Cardiac fibroblast (primary cell): ENCODE data around the gene CAPN15.

Experiments
- DNase-seq, 2 donors: peaks; one replicate each; pipeline versions ENCODE4 v3.0.0 to v3.0.0-alpha.2; 2010; ENCODE audit warnings: low read depth in 2 of 2
- H3K4me3 ChIP-seq, 2 donors: replicated peaks in 1 of 2; 1 replicate in 1 of 2; 2 replicates in 1 of 2; pipeline ENCODE4 v1.5.1; 2011; ENCODE audit warnings: low read depth in 2 of 2, low read length in 2 of 2, mild to moderate bottlenecking in 2 of 2, moderate library complexity in 1 of 2
- TF ChIP-seq, protein P1 (sequence below): IDR thresholded peaks from one replicate; pipeline ENCODE4 v1.5.1; 2011; ENCODE audit warnings: low read depth, mild to moderate bottlenecking, low read length, inconsistent platforms

Gene CAPN15

GRCh38 chr16:522320-523096 is 5.0 kb upstream of the CAPN15 start:
- H3K4me3 ChIP-seq: no peak overlapping the region
- DNase-seq: no peak
- TF ChIP-seq, protein P1, sequence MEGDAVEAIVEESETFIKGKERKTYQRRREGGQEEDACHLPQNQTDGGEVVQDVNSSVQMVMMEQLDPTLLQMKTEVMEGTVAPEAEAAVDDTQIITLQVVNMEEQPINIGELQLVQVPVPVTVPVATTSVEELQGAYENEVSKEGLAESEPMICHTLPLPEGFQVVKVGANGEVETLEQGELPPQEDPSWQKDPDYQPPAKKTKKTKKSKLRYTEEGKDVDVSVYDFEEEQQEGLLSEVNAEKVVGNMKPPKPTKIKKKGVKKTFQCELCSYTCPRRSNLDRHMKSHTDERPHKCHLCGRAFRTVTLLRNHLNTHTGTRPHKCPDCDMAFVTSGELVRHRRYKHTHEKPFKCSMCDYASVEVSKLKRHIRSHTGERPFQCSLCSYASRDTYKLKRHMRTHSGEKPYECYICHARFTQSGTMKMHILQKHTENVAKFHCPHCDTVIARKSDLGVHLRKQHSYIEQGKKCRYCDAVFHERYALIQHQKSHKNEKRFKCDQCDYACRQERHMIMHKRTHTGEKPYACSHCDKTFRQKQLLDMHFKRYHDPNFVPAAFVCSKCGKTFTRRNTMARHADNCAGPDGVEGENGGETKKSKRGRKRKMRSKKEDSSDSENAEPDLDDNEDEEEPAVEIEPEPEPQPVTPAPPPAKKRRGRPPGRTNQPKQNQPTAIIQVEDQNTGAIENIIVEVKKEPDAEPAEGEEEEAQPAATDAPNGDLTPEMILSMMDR: no peak

DNA sequence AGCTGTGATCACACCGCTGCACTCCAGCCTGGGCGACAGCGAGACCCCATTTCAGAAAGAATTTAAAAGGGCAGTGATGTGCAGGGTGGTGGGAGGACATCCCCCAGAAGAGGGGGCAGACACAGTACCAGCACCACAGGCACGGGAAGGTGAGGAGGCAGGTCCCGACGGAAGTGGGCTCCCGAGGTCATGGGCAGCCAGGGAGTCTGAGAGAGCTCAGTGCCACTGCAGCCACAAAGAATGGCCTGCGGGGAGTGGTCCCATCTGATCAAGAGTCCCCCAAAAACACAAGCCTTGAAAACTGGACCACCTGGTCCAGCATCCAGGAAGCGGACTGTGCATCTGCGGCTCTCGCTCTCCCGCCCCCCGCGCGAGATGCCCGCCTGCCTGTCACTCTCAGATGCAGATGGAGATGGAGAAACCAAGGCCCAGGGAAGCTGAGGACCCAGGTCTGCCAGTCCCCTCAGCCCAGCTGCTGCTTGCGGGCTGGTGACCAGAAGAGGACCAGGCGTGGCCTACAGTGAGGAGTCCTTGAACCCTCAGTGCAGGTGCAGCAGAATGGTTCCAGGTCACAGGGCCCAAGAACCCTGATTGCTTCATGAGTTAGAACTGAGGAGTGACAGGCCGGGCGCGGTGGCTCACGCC is 4.3 kb upstream of the CAPN15 start:
- TF ChIP-seq, protein P1: no peak
- H3K4me3 ChIP-seq: no peak overlapping the region
- no peak for DNase-seq

- TF ChIP-seq, protein P1: no peak
- DNase-seq: no peak
- H3K4me3 ChIP-seq: no peak overlapping the region
Measured at GRCh38 chr16:524274-525040, 3.1 kb upstream of the CAPN15 start.

DNA sequence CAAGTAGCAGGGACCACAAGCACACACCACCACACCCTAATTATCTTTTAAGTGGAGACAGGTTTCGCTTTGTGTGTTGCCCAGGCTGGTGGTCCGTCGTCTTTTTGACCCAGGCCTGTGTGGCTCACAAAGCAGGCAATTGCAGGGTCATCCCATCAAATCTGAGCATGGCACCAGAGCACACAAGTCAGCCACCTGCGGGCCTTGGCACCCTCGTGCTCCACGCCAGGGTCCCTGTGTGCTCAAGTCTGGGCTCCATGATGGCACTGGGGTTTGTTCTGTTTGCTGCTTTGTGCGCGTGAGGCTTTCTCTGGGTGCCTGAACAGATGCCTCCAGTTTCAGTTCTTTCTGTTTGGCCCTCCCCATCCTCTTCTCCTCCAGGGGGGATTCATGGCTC is 2.4 kb upstream of the CAPN15 start:
- no peak for DNase-seq
- TF ChIP-seq, protein P1: no peak
- no peak overlapping the region for H3K4me3 ChIP-seq

- peak; percentile 75 to 90 for DNase-seq
- H3K4me3 ChIP-seq: peak overlapping the region; percentile 70 to 83
- TF ChIP-seq, protein P1: no peak
Measured at GRCh38 chr16:525520-526180, 1.9 kb upstream of the CAPN15 start.

DNA sequence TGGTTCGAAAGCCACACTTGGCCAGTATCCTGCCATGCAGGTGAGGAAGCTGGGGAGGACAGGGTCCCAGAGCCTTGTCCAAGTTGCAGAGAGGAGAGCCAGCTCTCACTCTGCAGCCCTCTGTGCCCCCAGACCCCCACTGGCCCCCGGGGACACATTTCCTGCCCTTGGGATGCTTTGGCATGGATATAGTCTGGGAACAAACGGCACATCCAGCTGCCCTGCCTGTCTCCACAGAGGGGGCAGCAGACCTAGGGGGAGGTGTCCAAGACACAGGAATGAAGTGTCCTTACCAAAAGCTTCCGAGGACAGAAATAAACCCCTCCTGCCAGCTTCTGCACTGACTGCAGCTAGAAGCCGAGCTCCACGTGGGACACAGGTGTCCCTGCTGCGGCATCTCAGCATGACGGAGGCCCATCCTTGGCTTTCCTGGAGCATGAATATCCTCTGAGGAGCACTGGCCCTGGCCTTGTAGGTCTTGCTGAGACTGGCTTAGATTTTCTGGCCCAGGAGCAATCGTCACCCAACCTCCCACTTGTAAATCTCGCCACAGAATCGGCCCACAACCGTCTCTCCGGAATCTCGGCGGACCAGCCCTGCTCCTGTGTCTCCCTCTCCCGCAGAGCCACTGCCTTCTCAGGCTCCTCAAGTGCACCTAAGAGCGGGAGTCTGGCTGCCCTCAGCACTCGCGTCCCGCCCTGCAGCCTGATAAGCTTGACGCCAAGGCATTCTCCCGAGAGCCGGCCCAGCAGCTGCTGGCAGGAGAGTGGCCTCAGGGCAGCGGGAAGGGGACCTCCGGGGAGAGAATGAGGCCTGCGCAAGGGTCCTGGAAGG is 1.1 kb upstream of the CAPN15 start:
- TF ChIP-seq, protein P1: no peak
- peak overlapping the region; percentile 70 to 83 for H3K4me3 ChIP-seq
- DNase-seq: peak; percentile 37 to 70
